Activated CD4-positive, alpha-beta T cell treated with anti-CD3 and anti-CD28 coated beads for 4 hours (primary cell): Measurements from ENCODE around the gene CHRM4.

ENCODE experiments used
- DNase-seq, 2 donors: peaks; one replicate each; pipeline ENCODE4 v3.0.0-alpha.2; 2020

CHRM4 gene

DNA sequence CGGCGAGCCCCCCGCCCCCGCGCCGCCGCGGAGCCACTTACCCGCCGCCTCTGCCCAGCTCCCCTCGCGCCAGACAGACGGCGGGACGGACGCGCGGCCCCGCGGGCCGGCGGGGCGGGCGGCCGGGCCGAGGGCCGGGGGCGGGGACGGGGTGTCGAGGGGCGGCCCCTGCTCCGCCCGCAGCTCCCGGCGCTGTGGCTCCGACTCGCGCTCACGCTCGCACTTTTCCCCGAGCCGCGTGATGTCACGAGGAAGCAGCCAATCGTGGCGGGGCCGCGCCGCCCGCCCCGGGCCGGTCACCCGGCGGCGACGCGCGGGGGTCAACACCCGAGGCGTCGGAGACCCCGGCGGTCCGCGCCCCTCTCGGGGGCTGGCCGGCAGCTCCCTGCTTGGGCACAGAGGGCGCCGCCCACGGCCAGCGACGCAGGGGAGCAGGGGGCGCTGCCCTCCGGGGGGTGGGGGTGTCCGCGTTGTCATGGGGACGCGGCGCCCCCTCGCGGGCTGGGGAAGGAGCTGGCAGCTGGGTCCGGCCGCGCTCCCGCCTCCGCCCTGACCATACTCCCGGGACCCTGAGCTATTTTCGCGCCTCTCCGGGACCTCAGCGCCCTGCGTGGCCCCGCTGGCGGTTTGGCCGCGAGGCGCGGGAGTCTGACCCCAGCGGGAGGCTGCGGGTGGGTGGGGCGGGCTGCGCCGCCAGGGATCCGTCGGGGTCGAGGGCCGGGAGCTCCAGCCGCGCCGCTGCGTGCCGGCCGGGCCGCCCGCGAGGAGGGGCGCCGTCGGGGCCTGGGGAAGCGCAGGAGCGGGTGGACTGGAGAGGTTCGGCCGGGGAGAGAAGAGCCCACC is at the start of gene CHRM4:
TSS of gene CHRM4 (minus strand) at position 199 of the 843 bp plus-strand sequence. CDS start 5,219 bp downstream, outside the sequence.
- DNase-seq, result no peak

DNA sequence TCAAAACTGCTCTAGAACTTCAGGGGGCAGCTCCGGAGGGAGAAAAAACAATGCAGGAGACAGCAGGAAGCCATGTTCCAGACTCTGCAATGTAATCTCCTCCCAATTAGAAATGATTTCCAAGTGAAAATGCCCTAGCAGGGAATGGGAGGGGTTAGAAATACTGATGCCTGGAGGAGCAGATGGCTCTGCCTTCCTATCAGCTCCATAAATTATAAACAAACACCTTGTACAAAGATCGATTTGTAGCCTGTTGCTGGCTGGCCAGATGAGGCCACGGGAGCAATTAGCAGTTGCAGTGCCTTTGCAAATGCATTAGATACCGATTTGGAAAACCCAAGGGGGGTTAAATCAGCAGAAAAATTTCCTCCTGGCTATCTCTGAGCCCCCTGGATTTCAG is 46.6 kb upstream of the CHRM4 start:
- DNase-seq, result no peak

DNA sequence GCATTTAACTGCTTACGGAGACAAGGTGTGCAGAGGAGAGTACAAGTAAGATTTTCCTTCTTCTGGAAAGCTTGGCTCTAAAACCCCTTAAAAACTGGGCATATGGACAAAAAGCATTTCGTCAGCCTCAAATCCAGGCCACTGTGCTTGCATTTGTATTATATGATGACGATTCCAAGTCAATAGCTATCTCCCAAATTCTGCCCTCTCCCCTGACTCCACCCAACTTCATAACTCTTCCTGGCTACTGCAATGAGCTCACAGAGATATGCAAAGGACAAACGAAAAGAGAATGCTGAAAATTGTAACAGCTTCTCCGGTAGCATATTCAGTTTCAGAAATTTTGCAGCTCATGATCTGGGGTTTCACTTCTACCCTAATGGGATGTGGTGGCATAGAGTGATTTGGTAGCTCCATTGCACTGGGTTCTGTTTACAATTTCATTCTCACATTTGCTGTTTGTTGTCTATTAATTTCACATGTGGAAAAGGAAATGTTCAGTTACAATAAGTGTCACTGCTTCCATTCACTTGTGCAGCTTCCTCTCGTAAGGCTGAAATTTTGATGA is 45.6 kb upstream of the CHRM4 start:
- no peak for DNase-seq

DNA sequence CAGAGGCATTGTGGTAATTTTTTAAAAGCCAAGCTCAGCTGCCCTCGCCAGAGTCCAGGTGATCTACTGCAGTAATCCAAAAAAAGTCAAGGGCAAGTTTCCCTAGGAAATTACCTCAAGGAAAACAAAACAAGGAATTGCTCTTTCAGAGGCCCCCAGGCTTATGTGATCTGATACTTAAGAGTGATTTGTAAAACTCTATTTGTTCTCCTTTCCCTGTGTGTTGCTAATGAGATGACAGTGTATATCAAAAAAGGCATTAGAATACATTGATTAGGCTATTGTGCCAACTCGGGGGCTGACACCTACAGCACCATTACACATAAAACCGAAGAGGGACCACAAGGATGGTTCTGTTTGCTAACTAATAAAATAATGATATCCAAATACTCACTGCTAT is 44.5 kb upstream of the CHRM4 start:
- no peak for DNase-seq

DNA sequence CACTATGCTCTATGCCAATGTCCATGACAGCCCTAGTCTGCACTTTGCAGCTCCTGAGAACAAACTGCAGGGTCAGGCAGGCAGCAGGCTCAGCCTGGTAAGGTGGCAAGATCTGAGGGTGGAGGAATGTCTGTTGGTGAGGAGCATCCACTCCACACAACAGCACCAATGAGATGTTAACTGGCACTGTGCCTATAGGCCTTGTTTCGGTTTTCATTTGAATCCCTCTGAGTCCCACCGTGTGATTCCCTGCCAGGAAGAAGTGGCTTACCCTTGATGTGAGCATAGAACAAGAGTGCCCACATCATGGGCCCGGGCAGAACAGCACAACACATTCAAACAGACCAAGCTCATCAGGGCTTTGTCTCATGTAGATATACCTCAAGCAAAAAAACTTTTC is 44.1 kb upstream of the CHRM4 start:
- no peak for DNase-seq

DNA sequence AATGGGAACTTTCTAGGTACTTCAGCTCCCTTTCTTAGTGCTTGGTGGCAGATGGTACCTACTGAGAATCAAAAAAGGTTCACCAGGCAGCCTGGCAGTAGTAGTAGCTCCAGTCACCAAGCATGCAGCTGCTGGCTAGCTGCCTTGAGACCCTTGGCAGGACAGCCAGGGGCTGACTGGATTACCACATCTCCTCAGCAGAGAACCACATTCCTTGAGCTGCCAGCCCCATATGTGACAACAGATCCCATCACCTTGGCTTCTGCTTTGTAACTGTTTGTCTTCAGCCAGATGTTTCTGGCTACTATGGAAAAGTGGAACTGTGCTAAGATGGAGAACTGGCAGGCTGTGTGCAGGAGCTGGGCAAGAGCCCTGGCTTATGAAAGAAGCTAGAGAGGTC is 39.6 kb upstream of the CHRM4 start:
- DNase-seq, result no peak

DNA sequence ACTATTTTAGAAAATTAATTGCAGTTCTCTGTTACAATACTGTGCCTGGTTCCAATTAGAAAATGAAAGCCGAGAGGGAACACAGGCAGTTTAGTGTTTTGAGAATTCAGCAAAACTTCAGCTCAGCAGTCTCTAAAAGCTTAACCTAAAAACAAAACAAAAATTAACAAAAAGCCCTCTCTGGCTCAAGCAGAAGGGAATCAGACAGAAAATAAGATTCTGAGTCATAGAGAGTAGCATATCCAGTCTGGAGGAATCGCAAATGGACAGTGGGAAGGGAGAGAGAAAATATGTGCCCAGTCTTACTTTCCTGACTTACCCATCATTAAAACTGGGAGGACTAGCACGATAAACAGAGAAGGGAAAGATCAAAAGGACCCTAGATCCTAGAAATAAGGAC is 38.1 kb upstream of the CHRM4 start:
- DNase-seq, result no peak

DNA sequence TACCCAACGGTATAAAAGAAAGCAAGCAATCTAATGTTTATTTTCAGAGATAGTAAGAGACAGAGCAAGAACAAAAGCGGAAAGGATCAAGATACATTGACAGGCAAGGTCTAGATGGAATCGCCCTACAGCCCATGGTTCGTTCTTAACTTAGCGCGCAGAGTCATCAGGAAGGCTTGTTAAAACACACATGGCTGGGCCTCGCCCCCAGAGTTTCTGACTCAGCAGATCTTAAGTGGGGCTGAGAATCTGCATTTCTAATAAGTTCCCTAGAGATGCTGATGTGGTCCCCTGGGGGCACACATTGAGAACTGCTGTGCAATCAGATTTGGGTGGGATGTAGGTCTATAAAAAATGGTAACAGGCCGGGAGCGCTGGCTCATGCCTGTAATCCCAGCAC is 35.8 kb upstream of the CHRM4 start:
- DNase-seq, result no peak

DNA sequence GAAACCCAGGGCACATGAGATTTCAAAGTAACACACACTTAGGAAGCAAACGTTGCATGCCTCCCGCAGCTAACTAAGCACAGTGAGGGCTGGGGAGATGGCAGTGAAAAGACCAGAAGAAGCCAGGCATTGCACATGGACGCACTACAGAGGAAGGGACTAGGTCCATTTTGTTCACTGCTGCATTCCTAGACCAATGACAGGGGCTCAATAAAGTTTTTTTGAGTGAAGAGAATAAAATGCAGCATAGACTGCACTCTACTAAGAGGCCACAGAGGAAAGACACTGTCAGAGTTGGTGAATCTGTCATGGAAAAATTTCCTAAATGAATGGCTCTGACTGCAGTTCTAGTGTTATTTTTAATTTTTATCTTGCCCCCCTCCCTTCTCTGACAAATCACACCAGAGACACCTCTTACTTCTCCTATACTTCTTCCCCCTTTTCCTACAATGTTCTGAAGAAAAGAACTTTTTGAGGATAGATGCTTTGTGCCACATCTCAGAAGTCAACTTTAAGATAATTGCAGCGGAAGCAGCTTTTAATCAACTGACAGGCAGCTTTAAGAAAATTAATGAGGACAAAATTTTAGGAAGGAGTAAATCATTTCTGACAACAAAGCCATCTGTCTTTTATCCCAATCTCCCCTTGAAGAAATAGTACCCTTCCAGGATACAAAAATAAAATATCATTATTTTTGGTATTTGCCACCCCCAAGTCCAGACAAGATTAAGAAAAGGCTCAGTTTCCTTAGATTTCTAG is 34.8 kb upstream of the CHRM4 start:
- no peak for DNase-seq

DNA sequence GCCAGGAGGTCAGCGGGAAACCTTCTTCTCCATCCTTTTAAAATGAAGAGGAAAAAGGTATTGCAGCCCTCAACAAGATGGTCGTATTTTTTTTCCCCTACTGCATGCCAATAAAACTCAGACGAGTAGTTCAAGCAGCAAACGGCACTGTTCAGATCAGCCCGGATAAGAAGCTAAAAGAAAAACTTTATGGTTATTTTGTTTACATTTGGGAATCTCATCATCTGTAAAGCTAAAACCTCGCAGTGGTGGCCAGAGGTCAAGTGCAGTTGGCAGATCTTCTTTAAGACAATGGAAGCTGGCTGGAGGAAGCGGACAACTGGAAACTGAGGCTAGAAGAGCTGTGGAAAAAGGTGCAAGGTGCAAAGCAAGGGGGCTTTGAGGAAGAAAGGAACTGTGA is 31.0 kb upstream of the CHRM4 start:
- DNase-seq, result no peak

DNA sequence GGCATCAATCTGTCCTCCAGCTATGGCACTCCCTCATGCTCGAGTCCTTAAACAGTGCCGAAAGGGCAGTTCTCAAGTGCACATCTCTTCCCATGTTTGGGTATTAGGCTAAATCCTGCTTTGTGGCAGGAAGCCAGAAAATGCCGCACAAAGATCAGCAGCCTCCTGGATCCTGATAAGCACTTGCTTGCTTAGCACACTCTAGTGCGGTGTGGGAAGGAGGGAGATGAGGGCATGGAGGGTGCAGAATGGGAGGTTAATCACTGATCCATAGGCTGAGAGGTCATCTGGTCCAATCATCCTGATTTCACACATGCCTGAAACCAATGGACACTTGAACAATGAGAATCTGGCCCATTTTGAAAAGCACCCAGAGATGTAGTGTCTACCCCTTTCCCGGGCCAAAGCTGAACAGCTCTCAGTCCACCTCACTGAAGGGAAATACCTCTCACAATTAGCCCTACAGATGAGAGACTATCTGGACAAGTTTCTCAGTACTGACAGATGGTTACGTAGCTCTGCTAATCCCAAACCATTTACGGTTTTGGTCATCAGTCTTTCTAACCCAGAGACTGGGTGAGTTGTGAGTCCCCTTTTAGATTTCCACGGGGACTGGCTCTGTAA is 29.8 kb upstream of the CHRM4 start:
- no peak for DNase-seq

DNA sequence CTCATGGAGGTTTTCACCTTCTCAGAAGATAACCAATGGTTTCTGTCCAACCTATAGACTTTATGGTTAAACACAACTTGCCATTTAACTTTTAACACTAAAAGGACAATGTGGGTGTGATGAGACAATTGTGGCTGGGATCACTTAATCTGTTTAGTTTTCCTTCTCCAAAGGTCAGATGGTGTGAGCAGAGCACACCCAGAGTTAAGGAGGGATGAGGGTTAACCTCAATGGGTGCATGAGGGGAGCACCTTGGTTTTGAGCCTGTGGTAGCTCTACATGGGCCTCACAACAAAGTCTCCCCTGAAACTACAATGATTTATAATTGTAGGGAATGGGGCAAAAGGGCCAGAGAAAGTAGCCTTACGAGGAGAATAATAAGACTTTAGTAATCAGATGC is 28.9 kb upstream of the CHRM4 start:
- DNase-seq, result no peak

DNA sequence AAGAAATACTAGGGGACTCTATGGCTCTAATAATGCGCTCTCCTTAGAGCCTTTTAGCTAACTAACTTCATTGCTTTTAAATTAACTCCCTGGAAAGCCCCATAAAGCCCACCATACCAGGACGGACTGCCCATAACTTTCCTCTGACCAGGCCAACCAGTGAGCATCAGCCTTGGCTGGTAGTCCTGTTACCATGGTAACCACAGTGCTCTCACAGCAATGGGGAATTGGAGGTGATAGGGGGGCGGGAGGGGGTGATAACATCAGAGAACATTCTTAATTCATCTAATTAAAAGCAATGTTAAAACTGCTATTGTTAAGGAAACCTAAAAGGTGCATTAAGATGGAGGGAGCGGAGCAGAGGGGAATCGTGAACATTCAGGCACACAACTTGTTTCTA is 27.2 kb upstream of the CHRM4 start:
- no peak for DNase-seq

DNA sequence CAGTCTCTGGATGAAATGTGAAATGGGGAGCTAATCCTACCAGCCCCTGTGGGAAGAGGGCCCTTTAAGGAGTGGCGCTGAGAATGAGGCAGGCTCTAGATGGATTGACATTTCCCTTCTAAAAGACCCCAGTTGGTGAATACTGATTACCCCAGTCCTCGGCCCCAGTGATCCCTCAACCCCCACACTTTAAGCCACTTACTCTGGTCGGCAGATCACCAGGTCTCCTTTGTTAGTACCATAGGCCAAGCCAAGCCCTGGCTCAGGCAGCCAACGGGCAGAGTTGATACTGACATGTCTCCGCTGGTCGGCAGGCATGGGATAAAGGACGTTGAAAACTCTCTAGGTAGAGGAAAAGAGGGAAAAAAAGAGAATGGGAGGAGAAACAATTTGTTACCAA is 26.1 kb upstream of the CHRM4 start:
- DNase-seq, result no peak

DNA sequence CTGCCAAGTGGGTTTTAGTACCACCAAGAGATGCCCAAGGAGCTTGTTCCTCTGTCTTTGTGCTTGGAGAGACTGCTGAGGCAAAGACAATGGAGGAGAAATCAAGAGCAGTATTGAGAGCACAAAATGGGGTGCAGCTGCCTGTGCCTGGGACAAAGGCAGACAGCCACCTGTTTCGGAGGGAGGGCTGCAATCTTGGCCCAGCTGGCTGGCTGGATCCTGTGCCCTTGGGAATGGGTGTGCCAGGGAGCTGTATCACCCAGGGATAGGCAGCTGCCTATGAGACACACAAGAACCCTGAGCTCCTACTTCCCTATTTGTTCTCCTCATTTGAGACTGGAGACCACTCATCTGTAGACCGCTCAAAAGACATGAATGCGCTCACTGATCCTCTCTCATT is 23.3 kb upstream of the CHRM4 start:
- DNase-seq, result no peak

DNA sequence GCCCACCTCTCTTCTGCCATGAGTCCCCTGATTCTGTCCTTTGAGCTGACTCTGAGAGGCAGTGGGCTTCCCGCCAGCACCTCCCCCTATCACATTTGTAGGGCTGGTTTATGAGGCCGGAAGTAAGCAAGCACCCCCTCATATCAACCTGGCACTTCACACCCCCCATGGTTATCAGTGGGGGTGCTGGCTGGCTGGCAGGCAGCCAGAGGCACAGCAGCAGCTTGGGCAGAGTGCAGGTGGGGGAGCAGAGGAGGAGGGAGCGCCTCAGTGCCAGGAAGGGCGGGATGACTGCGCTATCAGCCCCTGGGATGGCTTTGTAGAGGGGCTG is 22.9 kb upstream of the CHRM4 start:
- DNase-seq, result no peak

DNA sequence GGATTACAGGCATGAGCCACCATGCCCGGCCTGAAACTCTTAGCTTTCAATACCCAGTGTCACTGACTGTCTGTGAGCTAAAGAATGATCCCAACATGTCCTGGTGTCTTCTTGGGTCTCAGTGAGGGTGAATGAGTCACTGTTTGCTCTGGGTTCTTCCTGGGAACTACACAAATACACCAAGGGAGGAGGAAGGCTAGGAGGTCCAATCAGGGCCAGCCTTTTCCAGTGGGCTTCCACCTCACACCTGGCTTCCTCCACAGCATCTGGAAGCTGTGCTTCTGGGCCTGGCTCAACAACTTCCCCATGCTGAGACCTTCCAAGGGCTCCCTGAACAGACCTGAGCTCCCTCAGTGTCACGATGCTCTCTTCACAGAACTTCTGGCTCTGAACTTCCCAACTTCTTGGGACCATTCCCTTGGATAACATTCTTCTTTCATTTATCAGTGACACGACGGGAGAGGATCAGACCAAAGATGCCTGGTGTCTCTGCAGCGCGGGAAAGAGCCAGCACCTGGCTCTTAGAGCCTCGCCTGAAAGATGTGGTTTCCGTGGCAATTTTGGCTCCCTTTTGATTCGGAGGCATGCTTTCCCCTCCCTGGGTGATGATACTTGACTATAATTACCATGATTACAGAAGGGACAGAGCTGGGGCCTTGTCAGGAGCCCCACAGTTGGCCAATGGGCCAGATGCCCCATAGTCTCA is 22.3 kb upstream of the CHRM4 start:
- no peak for DNase-seq

DNA sequence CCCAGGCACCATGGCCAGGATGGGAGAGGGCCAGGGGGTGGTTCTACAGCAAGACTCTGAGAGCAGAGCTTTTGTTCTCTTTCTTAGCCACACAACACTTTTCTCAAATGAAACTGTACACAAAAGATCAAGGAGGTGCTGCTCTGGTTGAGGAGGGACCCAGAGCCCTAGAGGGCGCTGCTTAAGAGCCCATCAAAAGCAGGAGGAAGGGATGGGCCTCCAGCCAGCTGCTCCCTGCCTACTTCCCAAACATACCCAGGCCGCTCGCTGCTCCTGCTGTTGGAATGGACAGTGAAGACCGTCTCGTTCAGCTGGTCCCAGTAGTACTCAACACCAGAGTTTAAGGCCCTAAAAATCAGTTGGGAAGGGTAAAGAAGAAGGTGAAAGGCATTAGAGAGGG is 18.4 kb upstream of the CHRM4 start:
- DNase-seq, result no peak

DNA sequence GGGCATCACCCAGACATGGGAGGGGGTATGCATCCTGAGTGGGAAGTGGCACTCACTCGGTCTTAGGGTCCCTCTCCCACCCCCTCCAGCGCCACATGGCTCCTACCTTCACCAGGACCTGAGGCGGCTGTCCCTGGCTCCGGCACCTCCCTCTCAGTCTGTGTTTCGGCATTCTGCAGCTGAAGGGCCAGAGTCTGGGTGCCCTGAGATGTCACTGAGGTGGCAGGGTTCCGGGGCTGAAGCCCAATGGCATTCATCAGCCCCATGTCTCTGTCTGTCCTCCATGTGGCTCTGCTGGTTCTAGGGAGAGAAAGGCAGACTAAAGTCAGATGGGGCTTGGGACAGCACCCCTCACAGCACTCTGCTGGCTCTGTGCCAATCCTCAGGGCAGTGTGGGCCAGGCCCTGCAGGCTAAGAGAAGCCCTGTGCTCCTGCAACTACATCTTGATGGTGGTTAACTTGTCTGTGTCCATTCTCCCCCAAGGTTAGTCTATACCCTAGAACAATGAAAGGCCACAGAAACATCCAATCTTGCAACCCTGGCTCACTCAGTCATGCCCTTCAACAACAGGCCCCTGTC is 16.9 kb upstream of the CHRM4 start:
- DNase-seq, result no peak

DNA sequence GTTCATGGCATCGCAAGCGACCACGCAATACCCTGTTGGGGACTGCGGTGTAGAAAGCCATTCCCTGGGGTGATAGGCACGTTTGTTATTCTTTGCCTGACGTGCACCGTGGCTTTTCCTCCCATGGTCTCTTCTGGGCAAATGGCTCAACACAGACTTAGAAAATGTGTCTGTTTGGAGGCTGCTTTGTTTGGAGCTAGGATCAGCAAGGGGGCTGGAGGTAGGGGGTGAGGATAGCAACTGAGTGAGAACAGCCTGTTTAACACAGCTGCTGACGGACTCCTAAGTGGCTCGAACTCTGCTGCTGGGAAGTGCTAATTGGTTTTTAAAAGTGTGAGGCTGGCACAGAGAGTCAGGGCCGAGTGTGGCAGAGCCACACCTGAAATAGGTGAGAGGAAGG is 16.1 kb upstream of the CHRM4 start:
- DNase-seq, result no peak

DNA sequence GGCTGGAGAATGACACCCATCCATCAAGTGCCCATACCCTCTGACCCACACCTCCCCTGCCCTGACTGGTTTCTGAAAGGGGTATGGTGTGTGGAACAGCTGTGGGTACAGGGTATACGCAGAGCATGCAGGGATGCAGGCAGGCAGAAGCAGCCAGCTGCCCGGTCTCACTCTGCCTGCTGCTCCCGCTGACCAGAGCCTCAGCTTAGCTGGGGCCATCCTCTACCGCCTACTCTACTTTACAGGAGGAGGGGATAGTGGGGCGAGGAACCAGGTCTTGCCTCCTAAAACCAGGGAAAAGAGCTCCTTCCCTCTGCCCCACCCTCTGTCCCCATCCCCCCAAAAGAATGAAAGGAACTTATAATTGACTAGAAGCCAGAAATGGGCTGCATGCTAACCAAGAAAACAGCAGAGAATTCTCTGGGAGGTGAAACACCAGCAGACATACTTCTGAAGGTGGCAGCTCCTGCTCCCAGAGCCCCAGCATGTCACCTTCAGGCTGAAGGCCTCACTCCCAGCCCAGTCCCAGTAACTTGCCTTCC is 13.0 kb upstream of the CHRM4 start:
- no peak for DNase-seq
